Activated CD8-positive, alpha-beta memory T cell treated with anti-CD3 and anti-CD28 coated beads, Interleukin-2, amount 50 U/mL, for 48 hours (primary cell): ENCODE results near the gene SPRED3.
"Not testable (repeated sequence)": the region's sequence is repeated elsewhere in the genome, so short reads cannot be mapped to it uniquely, and the experiment has no call there.

ENCODE experiments used
- DNase-seq: peaks from one replicate; pipeline ENCODE4 v3.0.0-alpha.2; 2020

Gene SPRED3

GRCh38 chr19:38388349-38389100 is at the start of gene SPRED3:
SPRED3 (plus strand) TSS chr19:38388697; CDS start chr19:38390303, 1,606 bp downstream.
- DNase-seq = no peak

GRCh38 chr19:38339011-38339410 is 49.5 kb upstream of the SPRED3 start:
- not testable (repeated sequence) for DNase-seq

- DNase-seq = no peak
Measured at GRCh38 chr19:38340927-38341326, 47.6 kb upstream of the SPRED3 start.

GRCh38 chr19:38346837-38347236 is 41.7 kb upstream of the SPRED3 start:
- no peak for DNase-seq

- no peak for DNase-seq
Measured at GRCh38 chr19:38350883-38351282, 37.6 kb upstream of the SPRED3 start.

- no peak for DNase-seq
Measured at GRCh38 chr19:38351865-38352395, 36.6 kb upstream of the SPRED3 start.

GRCh38 chr19:38352611-38353010 is 35.9 kb upstream of the SPRED3 start:
- no peak for DNase-seq

- no peak for DNase-seq
Measured at GRCh38 chr19:38355728-38356725, 32.5 kb upstream of the SPRED3 start.

GRCh38 chr19:38358071-38358470 is 30.4 kb upstream of the SPRED3 start:
- DNase-seq = no peak

GRCh38 chr19:38359242-38360021 is 29.1 kb upstream of the SPRED3 start:
- no peak for DNase-seq

GRCh38 chr19:38360351-38360750 is 28.1 kb upstream of the SPRED3 start:
- DNase-seq = no peak

GRCh38 chr19:38360839-38361631 is 27.5 kb upstream of the SPRED3 start:
- DNase-seq = no peak

GRCh38 chr19:38361633-38362075 is 26.8 kb upstream of the SPRED3 start:
- DNase-seq = peak; percentile 84

GRCh38 chr19:38362076-38362945 is 26.2 kb upstream of the SPRED3 start:
- peak; percentile 90 for DNase-seq

GRCh38 chr19:38362946-38363688 is 25.4 kb upstream of the SPRED3 start:
- not testable (repeated sequence) for DNase-seq

GRCh38 chr19:38367041-38367440 is 21.5 kb upstream of the SPRED3 start:
- no peak for DNase-seq

GRCh38 chr19:38369584-38369983 is 18.9 kb upstream of the SPRED3 start:
- no peak for DNase-seq

- DNase-seq = no peak
Measured at GRCh38 chr19:38370299-38370698, 18.2 kb upstream of the SPRED3 start.

GRCh38 chr19:38371081-38371480 is 17.4 kb upstream of the SPRED3 start:
- no peak for DNase-seq

GRCh38 chr19:38373907-38374331 is 14.6 kb upstream of the SPRED3 start:
- no peak for DNase-seq
